Smooth muscle cell (in vitro differentiated cells): ENCODE results near the gene MRPS34. TPM values are rescaled to one million over a fixed set of nuclear protein-coding genes. Genes with fewer than 3 reads are reported as not detected.

ENCODE experiments used
- DNase-seq: peaks from one replicate; lab custom pipeline; 2025; ENCODE audit not compliant: unreplicated experiment; lab: John Stamatoyannopoulos, UW
- H2AFZ ChIP-seq: fragments of 200-600 bp; sonication (generic); 2 replicates; pipeline ENCODE4 v1.6.0; 2016; ENCODE audit warnings: antibody characterized with exemption, low read depth, mild to moderate bottlenecking
- H3F3A ChIP-seq: fragments of 200-600 bp; sonication (generic); 2 replicates; pipeline ENCODE4 v1.6.0; 2017; ENCODE audit warnings: antibody characterized with exemption, low read depth
- H3K27ac ChIP-seq: fragments of 200-600 bp; sonication (generic); 2 replicates; pipeline ENCODE4 v1.5.1; 2016; ENCODE audit warnings: low read depth, mild to moderate bottlenecking
- H3K27me3 ChIP-seq: fragments of 200-600 bp; sonication (generic); 2 replicates; pipeline ENCODE4 v1.6.1; 2016; ENCODE audit warnings: low read depth, mild to moderate bottlenecking
- H3K36me3 ChIP-seq: fragments of 200-600 bp; sonication (generic); 2 replicates; pipeline ENCODE4 v1.5.1; 2016; ENCODE audit warnings: low read depth
- H3K4me1 ChIP-seq: fragments of 200-600 bp; sonication (generic); 2 replicates; pipeline ENCODE4 v1.5.1; 2016; ENCODE audit warnings: low read depth
- H3K4me2 ChIP-seq: fragments of 200-600 bp; sonication (generic); 2 replicates; pipeline ENCODE4 v1.6.0; 2016; ENCODE audit warnings: mild to moderate bottlenecking
- H3K4me3 ChIP-seq: fragments of 200-600 bp; sonication (generic); 2 replicates; pipeline ENCODE4 v1.5.1; 2016; ENCODE audit warnings: mild to moderate bottlenecking
- H3K79me2 ChIP-seq: fragments of 200-600 bp; sonication (generic); 2 replicates; pipeline ENCODE4 v1.6.0; 2016; ENCODE audit warnings: low read depth, mild to moderate bottlenecking
- H3K9ac ChIP-seq: fragments of 200-600 bp; sonication (generic); 2 replicates; pipeline ENCODE4 v1.6.0; 2016; ENCODE audit warnings: low read depth
- H3K9me3 ChIP-seq: fragments of 200-600 bp; sonication (generic); replicated peaks from 2 replicates; pipeline ENCODE4 v1.5.1; 2016; ENCODE audit warnings: low read depth
- H4K20me1 ChIP-seq: fragments of 200-600 bp; sonication (generic); 2 replicates; pipeline ENCODE4 v1.6.0; 2016; ENCODE audit warnings: low read depth
- CTCF ChIP-seq: fragments of 200-600 bp; sonication (generic); IDR thresholded peaks from 2 replicates; pipeline ENCODE4 v1.5.1; 2017; ENCODE audit warnings: borderline replicate concordance, mild to moderate bottlenecking, antibody characterized with exemption; ENCODE audit not compliant: insufficient read depth, poor library complexity, severe bottlenecking
- WGBS: methylation state at CpG from one replicate; pipeline ENCODE4 v1.1.7; 2016; ENCODE audit warnings: low lambda C conversion rate; 5-methylcytosine and 5-hydroxymethylcytosine counted together
- polyA plus RNA-seq: library from polyadenylated mRNA; unstranded; fragments of >200 nt; fragmentation: Nextera tagmentation; extraction: Ambion mirVana; gene quantifications from 2 replicates; pipeline ENCODE4 v1.2.1, GENCODE V29; 2016
- total RNA-seq: library from RNA; depleted of rRNA; stranded (reverse); fragments of >200 nt; gene quantifications from 2 replicates; pipeline ENCODE4 v1.2.3, GENCODE V29; 2014

The MRPS34 gene
- total and polyA plus RNA-seq, 2 experiments from 2014 or later: 62.9 to 111 TPM

GRCh38 chr16:1775846-1776671 lies 3.1 kb upstream of the MRPS34 start:
- Histone ChIP-seq H3K4me1 (peaks cover 16% of the 10 kb centered on the region), H3K36me3 (no peaks in the 10 kb centered on the region), H3K79me2 (peaks cover 28% of the 10 kb centered on the region), H2AFZ (no peak overlapping the region), H3K4me3 (no peak overlapping the region), H3K9ac (no peak overlapping the region), H3K27me3 (no peaks in the 10 kb centered on the region), H3K4me2 (no peak overlapping the region), H3K27ac (no peak overlapping the region), H3K9me3 (no peaks in the 10 kb centered on the region), H3F3A (peaks cover 4% of the 10 kb centered on the region), H4K20me1 (peaks cover 25% of the 10 kb centered on the region)
- no peak for TF ChIP-seq CTCF
- no peak for DNase-seq
- 98% methylated on average over 25 of the region's 28 CpGs for WGBS

- TF ChIP-seq CTCF: no peak
- Histone ChIP-seq H3K9me3 (no peaks in the 10 kb centered on the region), H3K4me1 (peaks cover 20% of the 10 kb centered on the region), H2AFZ (no peak overlapping the region), H3K4me2 (no peak overlapping the region), H3K9ac (no peak overlapping the region), H3K79me2 (peaks cover 24% of the 10 kb centered on the region), H3F3A (peaks cover 2% of the 10 kb centered on the region), H3K27ac (no peak overlapping the region), H3K27me3 (no peaks in the 10 kb centered on the region), H4K20me1 (peaks cover 21% of the 10 kb centered on the region), H3K36me3 (no peaks in the 10 kb centered on the region), H3K4me3 (no peak overlapping the region)
- WGBS: 96% methylated on average over 30 of the region's 30 CpGs
- no peak for DNase-seq
Observed at GRCh38 chr16:1775006-1775845, 2.3 kb upstream of the MRPS34 start.

GRCh38 chr16:1774448-1774780 lies 1.5 kb upstream of the MRPS34 start:
- no peaks in the 10 kb centered on the region for H3K9me3 ChIP-seq
- peaks cover 29% of the 10 kb centered on the region for H4K20me1 ChIP-seq
- H3K4me2 ChIP-seq: peak overlapping the region; percentile 100
- no peaks in the 10 kb centered on the region for H3K36me3 ChIP-seq
- H3K79me2 ChIP-seq: peaks cover 24% of the 10 kb centered on the region
- no peak overlapping the region for H2AFZ ChIP-seq
- peak overlapping the region; percentile 83 for H3K4me3 ChIP-seq
- peaks cover 8% of the 10 kb centered on the region for H3F3A ChIP-seq
- no peak for DNase-seq
- H3K27ac ChIP-seq: no peak overlapping the region
- 99% methylated on average over 7 of the region's 7 CpGs for WGBS
- no peak overlapping the region for H3K9ac ChIP-seq
- TF ChIP-seq CTCF: no peak
- H3K27me3 ChIP-seq: no peaks in the 10 kb centered on the region
- H3K4me1 ChIP-seq: peaks cover 20% of the 10 kb centered on the region
